ENCODE measurements around the gene P3H4. TPM values are rescaled to one million over a fixed set of nuclear protein-coding genes. Genes with fewer than 3 reads are reported as not detected.

P3H4 gene
- total RNA-seq, 1 experiment from 2014 or later: 29.6 TPM

GRCh38 chr17:41771389-41772206 is 40.2 kb downstream of the P3H4 start:
- Histone ChIP-seq H3K9me3 (ENCODE audit: low read length) (no peaks in the 10 kb centered on the region), H3K4me2 (ENCODE audit: low read length) (peak overlapping the region; percentile 80; the same call in 1 of the 2 replicates), H3K9me2 (replicated peaks; ENCODE audit: low read length) (no peaks in the 10 kb centered on the region), H3K79me2 (ENCODE audit: low read length) (peaks cover 40% of the 10 kb centered on the region), H3K27ac (ENCODE audit: low read length) (peak overlapping the region; percentile 93), H3F3A (ENCODE audit: low read length, unreplicated experiment) (peaks cover 6% of the 10 kb centered on the region), H3K4me3 (ENCODE audit: low read length) (no peak overlapping the region), H4K20me1 (ENCODE audit: low read length) (no peaks in the 10 kb centered on the region), H3K27me3 (ENCODE audit: low read length) (no peaks in the 10 kb centered on the region), H3K9ac (ENCODE audit: low read length) (peak overlapping the region; percentile 77; the same call in 1 of the 2 replicates), H2AFZ (ENCODE audit: low read length) (no peak overlapping the region), H3K36me3 (ENCODE audit: low read depth, low read length) (peaks cover 22% of the 10 kb centered on the region), H3K4me1 (ENCODE audit: insufficient read depth, low read length) (peaks cover 40% of the 10 kb centered on the region)
- TF ChIP-seq EZH2 (IDR thresholded peaks at IDR 0.05; ENCODE audit: low read length, unreplicated experiment) (no peak), EZH2phosphoT487 (IDR thresholded peaks at IDR 0.05; ENCODE audit: borderline replicate concordance, low read length) (no peak)
- TF ChIP-seq, protein P1, sequence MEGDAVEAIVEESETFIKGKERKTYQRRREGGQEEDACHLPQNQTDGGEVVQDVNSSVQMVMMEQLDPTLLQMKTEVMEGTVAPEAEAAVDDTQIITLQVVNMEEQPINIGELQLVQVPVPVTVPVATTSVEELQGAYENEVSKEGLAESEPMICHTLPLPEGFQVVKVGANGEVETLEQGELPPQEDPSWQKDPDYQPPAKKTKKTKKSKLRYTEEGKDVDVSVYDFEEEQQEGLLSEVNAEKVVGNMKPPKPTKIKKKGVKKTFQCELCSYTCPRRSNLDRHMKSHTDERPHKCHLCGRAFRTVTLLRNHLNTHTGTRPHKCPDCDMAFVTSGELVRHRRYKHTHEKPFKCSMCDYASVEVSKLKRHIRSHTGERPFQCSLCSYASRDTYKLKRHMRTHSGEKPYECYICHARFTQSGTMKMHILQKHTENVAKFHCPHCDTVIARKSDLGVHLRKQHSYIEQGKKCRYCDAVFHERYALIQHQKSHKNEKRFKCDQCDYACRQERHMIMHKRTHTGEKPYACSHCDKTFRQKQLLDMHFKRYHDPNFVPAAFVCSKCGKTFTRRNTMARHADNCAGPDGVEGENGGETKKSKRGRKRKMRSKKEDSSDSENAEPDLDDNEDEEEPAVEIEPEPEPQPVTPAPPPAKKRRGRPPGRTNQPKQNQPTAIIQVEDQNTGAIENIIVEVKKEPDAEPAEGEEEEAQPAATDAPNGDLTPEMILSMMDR (conservative IDR thresholded peaks at IDR 0.05; ENCODE audit: low read depth, low read length): no peak
- ATAC-seq: no peak
- intact Hi-C loops (cut with micrococcal nuclease): loop anchor here (2.0 kb wide), 1 partner anchor 29 kb away; no protein-coding TSS in a partner anchor
- ChIA-PET CTCF (no interaction called here), POLR2A (ENCODE audit: unreplicated experiment) (no interaction called here)
- BruUV-seq (replicated peaks): no TSS peak
- no peak for DNase-seq

DNA sequence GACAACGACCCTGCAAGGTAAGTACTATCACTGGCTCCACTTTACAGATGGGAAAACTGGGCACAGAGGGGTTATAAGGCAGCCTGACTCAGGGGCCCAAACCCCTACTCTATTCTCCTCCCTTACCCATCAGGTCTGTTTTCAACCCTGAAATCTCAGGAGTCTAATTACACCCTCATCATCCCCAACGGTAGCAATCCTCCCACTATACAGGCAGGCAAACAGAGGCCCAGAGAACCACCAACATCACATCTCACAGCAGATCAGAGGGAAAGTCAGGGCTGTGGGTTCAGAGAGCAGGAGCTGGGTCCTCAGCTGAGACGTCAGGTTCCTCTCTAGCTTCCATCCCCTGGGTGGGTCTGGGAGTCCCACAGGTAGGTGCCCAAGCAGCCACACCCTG is 41.8 kb downstream of the P3H4 start:
- no peak overlapping the region for H3K9ac ChIP-seq (ENCODE audit: low read length)
- BruUV-seq (replicated peaks): no TSS peak
- peaks cover 25% of the 10 kb centered on the region for H3K4me1 ChIP-seq (ENCODE audit: insufficient read depth, low read length)
- no peaks in the 10 kb centered on the region for H3K9me3 ChIP-seq (ENCODE audit: low read length)
- no peak for ATAC-seq
- H3K4me3 ChIP-seq (ENCODE audit: low read length): no peak overlapping the region
- no peak overlapping the region for H3K27ac ChIP-seq (ENCODE audit: low read length)
- no peaks in the 10 kb centered on the region for H3K27me3 ChIP-seq (ENCODE audit: low read length)
- TF ChIP-seq EZH2phosphoT487 (IDR thresholded peaks at IDR 0.05; ENCODE audit: borderline replicate concordance, low read length) (no peak), EZH2 (IDR thresholded peaks at IDR 0.05; ENCODE audit: low read length, unreplicated experiment) (no peak)
- no peaks in the 10 kb centered on the region for H4K20me1 ChIP-seq (ENCODE audit: low read length)
- ChIA-PET POLR2A (ENCODE audit: unreplicated experiment) (no interaction called here), CTCF (no interaction called here)
- no peak overlapping the region for H2AFZ ChIP-seq (ENCODE audit: low read length)
- peaks cover 24% of the 10 kb centered on the region for H3K79me2 ChIP-seq (ENCODE audit: low read length)
- DNase-seq: no peak
- H3K4me2 ChIP-seq (ENCODE audit: low read length): no peak overlapping the region
- intact Hi-C loops (cut with micrococcal nuclease): no loop called here
- no peaks in the 10 kb centered on the region for H3K9me2 ChIP-seq (replicated peaks; ENCODE audit: low read length)
- peaks cover 30% of the 10 kb centered on the region for H3K36me3 ChIP-seq (ENCODE audit: low read depth, low read length)
- peaks cover 6% of the 10 kb centered on the region for H3F3A ChIP-seq (ENCODE audit: low read length, unreplicated experiment)

DNA sequence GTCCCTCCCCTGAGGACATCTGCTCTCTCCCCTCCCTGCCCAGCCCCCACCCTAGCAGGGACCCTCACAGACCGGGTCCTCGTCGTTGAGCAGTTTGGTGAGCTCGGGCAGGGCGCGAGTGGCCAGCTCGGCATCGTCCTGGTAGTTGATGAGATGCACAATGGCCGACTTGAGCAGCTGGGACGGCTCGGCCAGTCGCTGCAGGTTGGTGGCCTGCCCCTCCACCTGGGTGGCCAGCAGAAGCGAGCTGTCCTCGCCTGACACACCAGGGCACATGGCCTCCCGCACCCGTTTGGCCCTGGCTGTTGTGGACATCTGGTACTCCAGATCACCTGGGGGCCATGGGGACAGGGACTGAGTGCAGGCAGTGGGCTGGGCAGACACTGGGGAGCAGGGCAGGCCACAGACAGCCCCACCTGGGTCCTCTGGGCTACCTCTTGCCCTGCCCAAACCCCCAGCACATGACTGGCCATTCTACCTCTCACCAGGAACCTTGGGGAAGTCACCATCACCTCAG is 42.3 kb downstream of the P3H4 start:
- ATAC-seq (no peak), DNase-seq (no peak)
- H3K27me3 ChIP-seq (ENCODE audit: low read length): no peaks in the 10 kb centered on the region
- TF ChIP-seq, protein P1 (conservative IDR thresholded peaks at IDR 0.05; ENCODE audit: low read depth, low read length): no peak
- TF ChIP-seq EZH2phosphoT487 (IDR thresholded peaks at IDR 0.05; ENCODE audit: borderline replicate concordance, low read length) (no peak), EZH2 (IDR thresholded peaks at IDR 0.05; ENCODE audit: low read length, unreplicated experiment) (no peak)
- H3K9me2 ChIP-seq (replicated peaks; ENCODE audit: low read length): no peaks in the 10 kb centered on the region
- no peak overlapping the region for H3K4me3 ChIP-seq (ENCODE audit: low read length)
- ChIA-PET CTCF (no interaction called here), POLR2A (ENCODE audit: unreplicated experiment) (no interaction called here)
- H4K20me1 ChIP-seq (ENCODE audit: low read length): no peaks in the 10 kb centered on the region
- H3K4me2 ChIP-seq (ENCODE audit: low read length): no peak overlapping the region
- no peak overlapping the region for H2AFZ ChIP-seq (ENCODE audit: low read length)
- H3K9me3 ChIP-seq (ENCODE audit: low read length): no peaks in the 10 kb centered on the region
- H3K36me3 ChIP-seq (ENCODE audit: low read depth, low read length): peaks cover 35% of the 10 kb centered on the region
- no peak overlapping the region for H3K27ac ChIP-seq (ENCODE audit: low read length)
- H3K9ac ChIP-seq (ENCODE audit: low read length): no peak overlapping the region
- intact Hi-C loops (cut with micrococcal nuclease): no loop called here
- H3K79me2 ChIP-seq (ENCODE audit: low read length): peaks cover 18% of the 10 kb centered on the region
- peaks cover 6% of the 10 kb centered on the region for H3F3A ChIP-seq (ENCODE audit: low read length, unreplicated experiment)
- BruUV-seq (replicated peaks): no TSS peak
- H3K4me1 ChIP-seq (ENCODE audit: insufficient read depth, low read length): peaks cover 24% of the 10 kb centered on the region
